ENCODE measurements around the gene FAM120A.

DNA sequence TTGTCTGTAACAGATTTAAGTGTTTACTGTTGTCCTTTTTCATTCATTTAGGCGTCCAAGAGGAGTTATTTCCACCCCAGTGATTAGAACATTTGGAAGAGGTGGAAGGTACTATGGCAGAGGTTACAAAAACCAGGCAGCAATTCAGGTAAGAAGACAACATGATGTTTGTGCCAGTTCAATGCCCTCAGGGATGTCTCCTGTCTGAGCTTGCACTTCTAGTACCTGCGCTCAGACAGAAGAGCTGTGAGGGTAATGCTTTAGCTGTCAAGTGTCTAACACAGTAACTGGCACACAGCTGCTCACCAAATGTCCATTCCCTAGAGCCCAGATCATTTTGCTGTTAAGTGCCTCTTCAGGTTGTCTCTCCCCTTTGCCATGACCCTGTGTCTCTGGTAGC lies 110.7 kb downstream of the FAM120A start:
- TF ChIP-seq POLR2A (IDR thresholded peaks at IDR 0.05) = no peak
- TF ChIP-seq, protein P1, sequence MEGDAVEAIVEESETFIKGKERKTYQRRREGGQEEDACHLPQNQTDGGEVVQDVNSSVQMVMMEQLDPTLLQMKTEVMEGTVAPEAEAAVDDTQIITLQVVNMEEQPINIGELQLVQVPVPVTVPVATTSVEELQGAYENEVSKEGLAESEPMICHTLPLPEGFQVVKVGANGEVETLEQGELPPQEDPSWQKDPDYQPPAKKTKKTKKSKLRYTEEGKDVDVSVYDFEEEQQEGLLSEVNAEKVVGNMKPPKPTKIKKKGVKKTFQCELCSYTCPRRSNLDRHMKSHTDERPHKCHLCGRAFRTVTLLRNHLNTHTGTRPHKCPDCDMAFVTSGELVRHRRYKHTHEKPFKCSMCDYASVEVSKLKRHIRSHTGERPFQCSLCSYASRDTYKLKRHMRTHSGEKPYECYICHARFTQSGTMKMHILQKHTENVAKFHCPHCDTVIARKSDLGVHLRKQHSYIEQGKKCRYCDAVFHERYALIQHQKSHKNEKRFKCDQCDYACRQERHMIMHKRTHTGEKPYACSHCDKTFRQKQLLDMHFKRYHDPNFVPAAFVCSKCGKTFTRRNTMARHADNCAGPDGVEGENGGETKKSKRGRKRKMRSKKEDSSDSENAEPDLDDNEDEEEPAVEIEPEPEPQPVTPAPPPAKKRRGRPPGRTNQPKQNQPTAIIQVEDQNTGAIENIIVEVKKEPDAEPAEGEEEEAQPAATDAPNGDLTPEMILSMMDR (IDR thresholded peaks at IDR 0.05) = no peak

All from prostate gland (tissue), 2 donors.